GM12878 (cell line): ENCODE results near the gene TRIM38. TPM values are rescaled to one million over a fixed set of nuclear protein-coding genes. Genes with fewer than 3 reads are reported as not detected.

ENCODE experiments used
- ATAC-seq: fragments of 200-7000 bp; cut with Tn5 transposase; 3 replicates; pipeline ENCODE4 v1.9.1; 2020; ENCODE audit warnings: mild to moderate bottlenecking, moderate library complexity
- BruUV-seq: library from RNA; stranded (reverse); fragments of 400-500 nt; replicated peaks from 2 replicates; lab custom pipeline; 2021; lab: Mats Ljungman, UMichigan
- CTCF ChIA-PET: fragments of 300-600 bp; sonication (Branson Sonifier 250); formaldehyde crosslinking; extraction: SDS; loops from one replicate; lab custom pipeline; 2021; ENCODE audit warnings: inconsistent platforms; lab: Yijun Ruan, JAX
- POLR2A ChIA-PET: fragments of 350-600 bp; formaldehyde crosslinking; extraction: SDS; loops from one replicate; lab custom pipeline; 2021; ENCODE audit warnings: inconsistent platforms; lab: Charles Lee
- RAD21 ChIA-PET: fragments of 300-600 bp; sonication (Branson Sonifier 250); formaldehyde crosslinking; loops from one replicate; lab custom pipeline; 2023; ENCODE audit warnings: antibody characterized with exemption; ENCODE audit not compliant: unreplicated experiment; lab: Charles Lee
- SMC1A ChIA-PET: fragments of 300-600 bp; sonication (Branson Sonifier 250); formaldehyde crosslinking; loops from one replicate; lab custom pipeline; 2023; ENCODE audit not compliant: unreplicated experiment, uncharacterized antibody; lab: Charles Lee
- DNase-seq: peaks from one replicate; pipeline ENCODE4 v3.0.0-alpha.2; 2011; ENCODE audit warnings: low read depth, low spot score
- FAIRE-seq: peaks from 3 replicates; lab custom pipeline; 2011; peaks lifted over from hg19 to GRCh38; lab: Jason Lieb, UNC
- H2AFZ ChIP-seq: 2 replicates; pipeline ENCODE4 v1.6.0; 2011; ENCODE audit warnings: low read depth, low read length, control low read depth; ENCODE audit not compliant: control insufficient read depth
- H3K27ac ChIP-seq: 2 replicates; pipeline ENCODE4 v1.5.1; 2011; ENCODE audit warnings: control low read depth; ENCODE audit not compliant: control insufficient read depth, insufficient read depth
- H3K27me3 ChIP-seq, 2 experiments: replicated peaks in 1 of 2; 2 replicates each; pipeline versions ENCODE4 v1.6.0 to v1.6.1; 2011; ENCODE audit warnings: low read length in 1 of 2; ENCODE audit not compliant: control insufficient read depth in 2 of 2, insufficient read depth in 2 of 2
- H3K36me3 ChIP-seq, 2 experiments: 2 replicates each; pipeline ENCODE4 v1.5.1; 2011; ENCODE audit warnings: low read length in 1 of 2; ENCODE audit not compliant: control insufficient read depth in 2 of 2, insufficient read depth in 2 of 2
- H3K4me1 ChIP-seq: 2 replicates; pipeline ENCODE4 v1.6.1; 2011; ENCODE audit warnings: mild to moderate bottlenecking, low read length, moderate library complexity, mixed read lengths; ENCODE audit not compliant: control insufficient read depth, insufficient read depth
- H3K4me2 ChIP-seq: 2 replicates; pipeline ENCODE4 v1.6.0; 2011; ENCODE audit warnings: control low read depth; ENCODE audit not compliant: control insufficient read depth, insufficient read depth
- H3K4me3 ChIP-seq: fragments of 200-600 bp; sonication (generic); 2 replicates; pipeline ENCODE4 v1.5.1; 2016
- H3K79me2 ChIP-seq: 2 replicates; pipeline ENCODE4 v1.6.0; 2011; ENCODE audit warnings: low read length; ENCODE audit not compliant: control insufficient read depth, insufficient read depth
- H3K9ac ChIP-seq: 2 replicates; pipeline ENCODE4 v1.8.0; 2011; ENCODE audit warnings: low read length, control low read depth, mixed read lengths; ENCODE audit not compliant: control insufficient read depth, insufficient read depth
- H3K9me3 ChIP-seq: replicated peaks from 3 replicates; pipeline ENCODE4 v1.5.1; 2011; ENCODE audit warnings: mild to moderate bottlenecking, low read length; ENCODE audit not compliant: control insufficient read depth, insufficient read depth
- H4K20me1 ChIP-seq: 2 replicates; pipeline ENCODE4 v1.6.0; 2011; ENCODE audit not compliant: control insufficient read depth, insufficient read depth
- ATF3 ChIP-seq: IDR thresholded peaks from 2 replicates; pipeline ENCODE4 v1.6.1; 2011; ENCODE audit warnings: low read depth, mild to moderate bottlenecking, low read length, moderate library complexity, borderline replicate concordance; ENCODE audit errors: extremely low read depth
- CEBPZ ChIP-seq: fragments of 150-350 bp; IDR thresholded peaks from 2 replicates; pipeline ENCODE4 v1.6.1; 2016; ENCODE audit warnings: low read depth, low read length
- CHD1 ChIP-seq: IDR thresholded peaks from 2 replicates; pipeline ENCODE4 v1.6.1; 2012; ENCODE audit warnings: low read depth, low read length, improper control_type of control experiment
- EED ChIP-seq: sonication (generic); IDR thresholded peaks from 2 replicates; pipeline ENCODE4 v1.6.1; 2016; ENCODE audit warnings: antibody characterized with exemption, low read depth
- ELK1 ChIP-seq: IDR thresholded peaks from 2 replicates; pipeline ENCODE4 v1.6.1; 2012; ENCODE audit warnings: low read depth, low read length, improper control_type of control experiment
- ETV6 ChIP-seq, 2 experiments: fragments of 450-650 bp in 1 of 2; IDR thresholded peaks in 1 of 2; conservative IDR thresholded peaks in 1 of 2; 2 replicates each; pipeline ENCODE4 v1.6.1; 2014; ENCODE audit warnings: antibody characterized with exemption in 1 of 2, borderline replicate concordance in 1 of 2, low read depth in 1 of 2, mild to moderate bottlenecking in 1 of 2, moderate library complexity in 1 of 2
- MYC ChIP-seq: IDR thresholded peaks from 2 replicates; pipeline ENCODE4 v1.6.1; 2011; ENCODE audit warnings: mild to moderate bottlenecking, low read length, moderate library complexity, inconsistent platforms; ENCODE audit not compliant: insufficient read depth, insufficient replicate concordance, insufficient read length, severe bottlenecking
- NFYB ChIP-seq: IDR thresholded peaks from 2 replicates; pipeline ENCODE4 v1.6.1; 2011; ENCODE audit warnings: low read depth, mild to moderate bottlenecking, low read length, improper control_type of control experiment, moderate library complexity; ENCODE audit not compliant: insufficient read depth
- RUNX3 ChIP-seq: IDR thresholded peaks from 2 replicates; pipeline ENCODE4 v1.6.1; 2012; ENCODE audit warnings: low read length, inconsistent platforms
- TBL1XR1 ChIP-seq: IDR thresholded peaks from 2 replicates; pipeline ENCODE4 v1.6.1; 2012; ENCODE audit warnings: low read depth, low read length, improper control_type of control experiment
- ZNF207 ChIP-seq: fragments of 450-650 bp; IDR thresholded peaks from 2 replicates; pipeline ENCODE4 v1.6.1; 2014; ENCODE audit warnings: antibody characterized with exemption, mild to moderate bottlenecking, borderline replicate concordance
- ZZZ3 ChIP-seq: IDR thresholded peaks from 2 replicates; pipeline ENCODE4 v1.6.1; 2011; ENCODE audit warnings: low read depth; ENCODE audit not compliant: control insufficient read depth, insufficient read length
- WGBS: methylation state at CpG from one replicate; pipeline ENCODE4 v1.1.6; 2016; ENCODE audit warnings: low lambda C conversion rate; ENCODE audit not compliant: insufficient replicate concordance, insufficient coverage; ENCODE audit errors: missing lambda C conversion rate; 5-methylcytosine and 5-hydroxymethylcytosine counted together
- in situ Hi-C: fragments of 300-500 bp; cut with MboI; formaldehyde crosslinking; loops from 9 replicates; pipeline ENCODE4 v1.14.3; 2018; ENCODE audit warnings: mixed read lengths
- intact Hi-C: fragments of 100-400 bp; cut with micrococcal nuclease; formaldehyde crosslinking; loops from one replicate; pipeline ENCODE4 v1.14.2; 2022; ENCODE audit not compliant: unreplicated experiment
- polyA plus RNA-seq, 11 experiments: library from polyadenylated mRNA; depleted of rRNA in 4 of 11; unstranded in 6 of 11; stranded (reverse) in 5 of 11; fragments of >200 nt; fragmentation: Nextera tagmentation in 4 of 11; fragmentation: Illumina TruSeq in 1 of 11; extraction: Ambion mirVana in 4 of 11; extraction: Trizol in 1 of 11; gene quantifications; 1 replicate in 1 of 11; 2 replicates in 10 of 11; pipeline versions ENCODE4 v1.2.1 to v1.2.3, GENCODE V29; 2011 to 2016; ENCODE audit warnings: inconsistent platforms in 2 of 11, missing spikeins in 2 of 11, low read depth in 1 of 11
- total RNA-seq, 4 experiments: library from RNA; depleted of rRNA in 3 of 4; stranded (reverse); fragments of >200 nt in 3 of 4; fragmentation: Illumina TruSeq in 1 of 4; extraction: Trizol in 1 of 4; gene quantifications; 2 replicates each; pipeline versions ENCODE4 v1.2.1 to v1.2.3, GENCODE V29; 2013 to 2021
- TF ChIP-seq, protein P1 (sequence below): IDR thresholded peaks from 2 replicates; pipeline ENCODE4 v1.6.1; 2011; ENCODE audit warnings: low read depth, low read length, improper control_type of control experiment, borderline replicate concordance

The TRIM38 gene
- total and polyA plus RNA-seq, 10 of the 15 experiments (the other 5 are each of a cell fraction or from before 2014, with no cell fraction given) = 4.5 to 14.7 (median 11.1) TPM

- peak overlapping the region; percentile 75 for H3K4me3 ChIP-seq
- ChIA-PET RAD21 (interaction anchor here (0.6 to 7.1 kb wide), 13 partner anchors 8 to 1169 kb away, joined by 3 to 53 read pairs (median 4); partner anchors contain the start of genes CARMIL1 and TRIM38), POLR2A (interaction anchor here (0.5 to 5.8 kb wide), 16 partner anchors 12 to 480 kb away, joined by 3 to 34 read pairs (median 4); partner anchors contain the start of gene TRIM38), SMC1A (interaction anchor here (0.6 to 7.0 kb wide), 17 partner anchors 11 to 273 kb away, joined by 3 to 76 read pairs (median 5); a partner anchor contains a TSS), CTCF (interaction anchor here (0.6 to 8.4 kb wide), 29 partner anchors 11 to 623 kb away, joined by 3 to 112 read pairs (median 5); partner anchors contain the start of genes HFE and TRIM38)
- BruUV-seq = no TSS peak
- no peaks in the 10 kb centered on the region for H3K27me3 ChIP-seq
- H4K20me1 ChIP-seq = no peaks in the 10 kb centered on the region
- peak overlapping the region; percentile 95 for H2AFZ ChIP-seq
- FAIRE-seq (peak; percentile 91), ATAC-seq (peak; percentile 91), DNase-seq (peak; percentile 73)
- WGBS = under 1% methylated on average over 50 of the region's 52 CpGs
- intact Hi-C loops (loop anchor here (1.0 to 10.0 kb wide), 6 partner anchors 24 to 768 kb away; partner anchors contain the start of gene TRIM38), in situ Hi-C loops (no loop called here)
- H3K4me1 ChIP-seq = peaks cover 9% of the 10 kb centered on the region
- H3K36me3 ChIP-seq = no peaks in the 10 kb centered on the region
- H3K79me2 ChIP-seq = no peaks in the 10 kb centered on the region
- H3K27ac ChIP-seq = peak overlapping the region; percentile 85
- peak overlapping the region; percentile 77 for H3K9ac ChIP-seq
- no peaks in the 10 kb centered on the region for H3K9me3 ChIP-seq
- H3K4me2 ChIP-seq = peak overlapping the region; percentile 98
- TF ChIP-seq ETV6 (conservative IDR thresholded peaks at IDR 0.05 in 1 of 2, IDR thresholded peaks at IDR 0.05 in 1 of 2; ENCODE audit: borderline replicate concordance in 1 of 2, low read depth in 1 of 2) = peak in 1 of 2 experiments; percentile 19; a peak in 1 of 4 replicates
- no peak for TF ChIP-seq MYC
- no peak for TF ChIP-seq NFYB
- TF ChIP-seq CHD1 = peak; percentile 56; the same call in 1 of the 2 replicates
- TF ChIP-seq RUNX3 = peak; percentile 62
- TF ChIP-seq ZNF207 = peak; percentile 95
- no peak for TF ChIP-seq ZZZ3
- TF ChIP-seq CEBPZ = no peak
- TF ChIP-seq ATF3 = no peak
- TF ChIP-seq TBL1XR1 = 0 out of 2 replicates have a peak, but pooled peaks have one; percentile 43
- TF ChIP-seq, protein P1, sequence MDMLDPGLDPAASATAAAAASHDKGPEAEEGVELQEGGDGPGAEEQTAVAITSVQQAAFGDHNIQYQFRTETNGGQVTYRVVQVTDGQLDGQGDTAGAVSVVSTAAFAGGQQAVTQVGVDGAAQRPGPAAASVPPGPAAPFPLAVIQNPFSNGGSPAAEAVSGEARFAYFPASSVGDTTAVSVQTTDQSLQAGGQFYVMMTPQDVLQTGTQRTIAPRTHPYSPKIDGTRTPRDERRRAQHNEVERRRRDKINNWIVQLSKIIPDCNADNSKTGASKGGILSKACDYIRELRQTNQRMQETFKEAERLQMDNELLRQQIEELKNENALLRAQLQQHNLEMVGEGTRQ = no peak
- TF ChIP-seq ELK1 = peak; percentile 50; the same call in 1 of the 2 replicates
- peak; percentile 55 for TF ChIP-seq EED
Measured at GRCh38 chr6:25992413-25993340, 30.1 kb downstream of the TRIM38 start.
